ENCODE measurements around the gene PDCD1.
"Not testable (repeated sequence)": the region's sequence is repeated elsewhere in the genome, so short reads cannot be mapped to it uniquely, and the experiment has no call there.

Gene PDCD1

GRCh38 chr2:241801611-241802420 is 56.9 kb downstream of the PDCD1 start:
- Histone ChIP-seq H3K9me3 (ENCODE audit: control insufficient read depth, insufficient read depth, low read length) (no peaks in the 10 kb centered on the region), H3K4me1 (ENCODE audit: control insufficient read depth, low read length) (peaks cover 8% of the 10 kb centered on the region; the same call in 1 of the 2 replicates), H4K20me1 (ENCODE audit: control insufficient read depth, insufficient read depth, low read depth, low read length) (0 out of 2 replicates have a peak, but pooled peaks cover 4% of the 10 kb centered on the region), H3K4me3 (ENCODE audit: low read length) (no peak overlapping the region), H3K79me2 (ENCODE audit: control insufficient read depth, low read length) (no peaks in the 10 kb centered on the region), H3K36me3 (ENCODE audit: control insufficient read depth, low read length) (no peaks in the 10 kb centered on the region), H3K4me2 (ENCODE audit: low read length) (no peak overlapping the region), H3K27me3 (ENCODE audit: control insufficient read depth, low read length) (peaks cover 20% of the 10 kb centered on the region), H3K27ac (ENCODE audit: low read depth, low read length) (no peak overlapping the region), H3K9me2 (replicated peaks; ENCODE audit: control insufficient read depth, low read length) (no peaks in the 10 kb centered on the region), H3F3A (ENCODE audit: control insufficient read depth, insufficient read depth) (no peaks in the 10 kb centered on the region)
- TF ChIP-seq, protein P1, sequence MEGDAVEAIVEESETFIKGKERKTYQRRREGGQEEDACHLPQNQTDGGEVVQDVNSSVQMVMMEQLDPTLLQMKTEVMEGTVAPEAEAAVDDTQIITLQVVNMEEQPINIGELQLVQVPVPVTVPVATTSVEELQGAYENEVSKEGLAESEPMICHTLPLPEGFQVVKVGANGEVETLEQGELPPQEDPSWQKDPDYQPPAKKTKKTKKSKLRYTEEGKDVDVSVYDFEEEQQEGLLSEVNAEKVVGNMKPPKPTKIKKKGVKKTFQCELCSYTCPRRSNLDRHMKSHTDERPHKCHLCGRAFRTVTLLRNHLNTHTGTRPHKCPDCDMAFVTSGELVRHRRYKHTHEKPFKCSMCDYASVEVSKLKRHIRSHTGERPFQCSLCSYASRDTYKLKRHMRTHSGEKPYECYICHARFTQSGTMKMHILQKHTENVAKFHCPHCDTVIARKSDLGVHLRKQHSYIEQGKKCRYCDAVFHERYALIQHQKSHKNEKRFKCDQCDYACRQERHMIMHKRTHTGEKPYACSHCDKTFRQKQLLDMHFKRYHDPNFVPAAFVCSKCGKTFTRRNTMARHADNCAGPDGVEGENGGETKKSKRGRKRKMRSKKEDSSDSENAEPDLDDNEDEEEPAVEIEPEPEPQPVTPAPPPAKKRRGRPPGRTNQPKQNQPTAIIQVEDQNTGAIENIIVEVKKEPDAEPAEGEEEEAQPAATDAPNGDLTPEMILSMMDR (IDR thresholded peaks at IDR 0.05; ENCODE audit: low read depth, low read length, poor library complexity, severe bottlenecking): no peak
- no peak for TF ChIP-seq EZH2phosphoT487 (IDR thresholded peaks at IDR 0.05; ENCODE audit: borderline replicate concordance, low read length)

GRCh38 chr2:241800198-241800903 is 58.3 kb downstream of the PDCD1 start:
- H4K20me1 ChIP-seq (ENCODE audit: control insufficient read depth, insufficient read depth, low read depth, low read length); H3K4me3 ChIP-seq (ENCODE audit: low read length); H3K9me3 ChIP-seq (ENCODE audit: control insufficient read depth, insufficient read depth, low read length); H3F3A ChIP-seq (ENCODE audit: control insufficient read depth, insufficient read depth); H3K9me2 ChIP-seq (replicated peaks; ENCODE audit: control insufficient read depth, low read length); H3K79me2 ChIP-seq (ENCODE audit: control insufficient read depth, low read length); H3K4me1 ChIP-seq (ENCODE audit: control insufficient read depth, low read length); H3K27ac ChIP-seq (ENCODE audit: low read depth, low read length); H3K4me2 ChIP-seq (ENCODE audit: low read length); H3K36me3 ChIP-seq (ENCODE audit: control insufficient read depth, low read length): not testable (repeated sequence)
- H3K27me3 ChIP-seq (ENCODE audit: control insufficient read depth, low read length): peaks cover 20% of the 10 kb centered on the region
